SK-MEL-5 (cell line): ENCODE measurements around the gene RIOK1. TPM values are rescaled to one million over a fixed set of nuclear protein-coding genes. Genes with fewer than 3 reads are reported as not detected.
"Not testable (repeated sequence)": the region's sequence is repeated elsewhere in the genome, so short reads cannot be mapped to it uniquely, and the experiment has no call there.

Experiments used
- DNase-seq: peaks from one replicate; pipeline ENCODE4 v3.0.0-alpha.2; 2016; ENCODE audit warnings: low read depth, low spot score
- in situ Hi-C: cut with HindIII; loops from 2 replicates; pipeline ENCODE4 v1.10.0; 2016; ENCODE audit warnings: low sequenced_read_pairs, high pct_unique_total_duplicates, low pct_unique_long_range_greater_than_20kb
- total RNA-seq: library from RNA; depleted of rRNA; stranded (reverse); fragments of >200 nt; shearing (Covaris generic); gene quantifications from 2 replicates; pipeline ENCODE4 v1.2.3, GENCODE V29; 2014; rRNA removed

Gene RIOK1
- total RNA-seq, 1 experiment from 2014 or later = 38.4 TPM

DNA sequence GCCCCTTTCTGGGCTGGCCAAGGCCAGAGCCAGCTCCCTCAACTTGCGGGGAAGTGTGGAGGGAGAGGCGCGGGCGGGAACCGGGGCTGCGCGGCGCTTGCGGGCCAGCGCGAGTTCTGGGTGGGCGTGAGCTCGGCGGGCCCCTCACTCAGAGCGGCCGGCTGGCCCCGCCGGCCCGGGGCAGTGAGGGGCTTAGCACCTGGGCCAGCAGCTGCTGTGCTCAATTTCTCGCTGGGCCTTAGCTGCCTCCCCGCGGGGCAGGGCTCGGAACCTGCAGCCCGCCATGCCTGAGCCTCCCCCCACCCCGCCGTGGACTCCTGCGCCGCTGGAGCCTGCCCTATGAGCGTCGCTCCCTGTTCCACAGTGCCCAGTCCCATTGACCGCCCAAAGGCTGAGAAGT is 66.7 kb downstream of the RIOK1 start:
- not testable (repeated sequence) for DNase-seq
- in situ Hi-C loops = loop anchor here (25.0 kb wide), 1 partner anchor 106 kb away; no protein-coding TSS in a partner anchor

DNA sequence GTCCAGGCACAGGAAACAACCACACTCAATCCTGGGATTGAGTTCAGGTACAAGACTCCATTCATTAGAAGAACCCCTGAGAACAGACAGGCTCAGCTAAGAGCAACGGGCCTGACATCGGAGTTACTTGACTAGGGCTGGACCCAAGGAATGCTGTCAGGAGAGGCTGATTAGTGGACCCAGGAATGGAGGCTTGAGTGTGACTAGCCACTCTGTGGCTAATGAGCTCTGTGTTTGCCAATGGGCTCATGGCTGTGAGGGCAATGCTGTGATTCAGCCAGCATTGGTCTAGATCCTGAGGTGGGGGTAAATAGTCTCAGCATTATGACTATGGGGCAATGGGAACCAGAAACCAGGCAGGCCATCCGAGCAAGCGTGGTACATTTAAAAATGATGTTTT is 71.8 kb downstream of the RIOK1 start:
- no peak for DNase-seq
- in situ Hi-C loops = loop anchor here (25.0 kb wide), 1 partner anchor 101 kb away; no protein-coding TSS in a partner anchor

DNA sequence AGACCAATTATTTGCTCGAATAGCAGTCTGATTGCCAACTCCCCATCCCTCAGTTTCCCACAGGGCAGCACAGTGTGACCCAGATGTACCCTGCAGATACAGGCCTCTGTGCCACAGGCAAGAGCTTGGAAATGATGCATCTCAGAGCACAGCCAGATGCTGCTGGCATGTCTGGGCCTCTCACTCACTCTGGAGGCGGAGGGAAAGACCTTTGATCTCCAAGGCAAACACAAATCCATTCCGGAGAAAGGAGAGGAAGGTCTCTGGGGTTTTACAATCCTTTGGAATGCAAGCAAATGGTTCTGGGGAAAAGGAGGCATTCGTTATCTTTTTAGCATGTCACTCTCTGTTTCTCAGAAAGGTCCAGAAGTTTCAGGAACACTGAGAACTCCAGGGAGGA is 74.2 kb downstream of the RIOK1 start:
- DNase-seq = no peak
- in situ Hi-C loops = loop anchor here (25.0 kb wide), 1 partner anchor 99 kb away; no protein-coding TSS in a partner anchor

DNA sequence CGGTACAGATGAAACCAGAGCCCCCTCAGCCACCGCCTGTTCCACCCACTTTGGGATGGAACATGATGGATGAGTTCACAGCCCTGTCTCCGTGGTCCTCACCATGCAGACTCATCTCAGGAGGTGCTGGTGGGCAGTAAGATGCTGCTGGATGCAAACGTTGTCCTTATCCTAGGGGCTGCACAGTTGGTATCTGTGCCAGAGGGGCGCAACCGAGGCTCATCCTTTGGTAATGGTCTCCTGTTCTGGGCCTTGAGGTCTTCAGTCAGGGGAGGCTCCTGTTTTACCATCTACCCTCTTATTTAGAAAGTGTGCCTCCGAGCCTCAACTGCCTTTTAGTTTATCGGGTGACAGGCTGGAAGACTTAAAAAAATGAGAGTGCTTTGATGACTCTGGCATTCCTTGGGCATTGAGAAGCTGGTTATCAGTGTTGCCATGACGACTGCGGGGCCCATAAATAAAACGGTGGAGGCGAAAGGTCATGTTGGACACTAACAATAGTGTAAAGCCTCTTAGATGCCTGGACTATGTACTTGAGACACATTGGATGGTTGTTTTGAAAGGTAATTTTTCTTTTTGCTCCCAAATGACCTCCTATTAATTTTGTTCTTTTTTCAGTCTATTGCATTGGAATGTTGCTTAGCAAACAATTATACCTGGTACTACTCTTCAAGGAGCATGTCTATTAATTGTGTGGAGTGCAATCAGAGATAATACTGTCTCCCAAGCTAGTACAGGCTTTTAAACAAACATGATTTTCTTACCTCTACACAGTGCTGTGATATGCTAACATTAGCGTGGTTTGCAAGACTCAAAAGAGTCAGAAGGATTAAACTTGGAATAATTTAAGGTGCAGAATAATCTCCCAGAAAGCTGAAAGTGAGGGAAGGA is 77.6 kb downstream of the RIOK1 start:
- no peak for DNase-seq
- in situ Hi-C loops = loop anchor here (25.0 kb wide), 1 partner anchor 95 kb away; no protein-coding TSS in a partner anchor

Other genes starting within 250 kb of the RIOK1 start
- 231 and 238 TPM in 2 replicates for gene SSR1, start 76.6 kb upstream of the RIOK1 start, total RNA-seq
- gene CAGE1, start 66 bp upstream of the RIOK1 start, total RNA-seq = 0.13 and 0.40 TPM in 2 replicates
- 2.0 and 2.2 TPM in 2 replicates for gene DSP, start 151.9 kb downstream of the RIOK1 start, total RNA-seq
- 15.8 and 16.7 TPM in 2 replicates for gene SNRNP48, start 200.4 kb downstream of the RIOK1 start, total RNA-seq